ENCODE results near the gene AGR2.
A peak's percentile ranks its signal among the peaks of the same experiment; 100 is the strongest.
"Not testable (repeated sequence)": the region's sequence is repeated elsewhere in the genome, so short reads cannot be mapped to it uniquely, and the experiment has no call there.

Gene AGR2

GRCh38 chr7:16804674-16805439, at the start of gene AGR2:
TSS of gene AGR2 (minus strand) at chr7:16804999. CDS start at chr7:16801796, 3,203 bp downstream.
- Histone ChIP-seq H3K4me3 (ENCODE audit: low read length in 2 of 2) (peak within 1 kb of the TSS; percentile 78 to 84), H3K27ac (ENCODE audit: low read depth in 2 of 2, low read length in 2 of 2) (peak within 1 kb of the TSS; percentile 81), H3K27me3 (ENCODE audit: control insufficient read depth in 2 of 2, insufficient read depth in 2 of 2, low read length in 2 of 2) (no peaks in the 10 kb centered on the region), H3K4me1 (ENCODE audit: control insufficient read depth in 2 of 2, insufficient read depth in 2 of 2, low read length in 2 of 2) (peaks cover 0 to 22% of the 10 kb centered on the region in 2 donors), H3K9ac (ENCODE audit: low read depth in 1 of 2, low read length in 2 of 2) (peak within 1 kb of the TSS; percentile 72 to 77), H3K9me3 (ENCODE audit: control insufficient read depth in 2 of 2, low read length in 2 of 2) (no peaks in the 10 kb centered on the region), H3K36me3 (ENCODE audit: control insufficient read depth in 2 of 2, insufficient read depth in 2 of 2, low read length in 2 of 2) (peaks cover 8 to 10% of the 10 kb centered on the region in 2 donors)

GRCh38 chr7:16853189-16853588, 48.4 kb upstream of the AGR2 start:
- H3K9ac ChIP-seq (ENCODE audit: low read depth in 1 of 2, low read length in 2 of 2); H3K27ac ChIP-seq (ENCODE audit: low read depth in 2 of 2, low read length in 2 of 2); H3K9me3 ChIP-seq (ENCODE audit: control insufficient read depth in 2 of 2, low read length in 2 of 2); H3K27me3 ChIP-seq (ENCODE audit: control insufficient read depth in 2 of 2, insufficient read depth in 2 of 2, low read length in 2 of 2); H3K4me3 ChIP-seq (ENCODE audit: low read length in 2 of 2): not testable (repeated sequence)
- Histone ChIP-seq H3K4me1 (ENCODE audit: control insufficient read depth in 2 of 2, insufficient read depth in 2 of 2, low read length in 2 of 2) (peaks cover 3 to 21% of the 10 kb centered on the region in 2 donors), H3K36me3 (ENCODE audit: control insufficient read depth in 2 of 2, insufficient read depth in 2 of 2, low read length in 2 of 2) (peaks cover 2 to 11% of the 10 kb centered on the region in 2 donors)

GRCh38 chr7:16851829-16852228, 47.0 kb upstream of the AGR2 start:
- Histone ChIP-seq H3K36me3 (ENCODE audit: control insufficient read depth in 2 of 2, insufficient read depth in 2 of 2, low read length in 2 of 2) (peaks cover 0 to 10% of the 10 kb centered on the region in 2 donors), H3K27me3 (ENCODE audit: control insufficient read depth in 2 of 2, insufficient read depth in 2 of 2, low read length in 2 of 2) (no peaks in the 10 kb centered on the region), H3K4me1 (ENCODE audit: control insufficient read depth in 2 of 2, insufficient read depth in 2 of 2, low read length in 2 of 2) (peaks cover 7 to 29% of the 10 kb centered on the region in 2 donors), H3K9me3 (ENCODE audit: control insufficient read depth in 2 of 2, low read length in 2 of 2) (no peaks in the 10 kb centered on the region), H3K9ac (ENCODE audit: low read depth in 1 of 2, low read length in 2 of 2) (no peak overlapping the region), H3K27ac (ENCODE audit: low read depth in 2 of 2, low read length in 2 of 2) (peak overlapping the region in 1 of 2 donors; percentile 72), H3K4me3 (ENCODE audit: low read length in 2 of 2) (peak overlapping the region in 1 of 2 donors; percentile 16)

GRCh38 chr7:16850614-16851466, 46.0 kb upstream of the AGR2 start:
- peaks cover 12 to 38% of the 10 kb centered on the region in 2 donors for H3K4me1 ChIP-seq (ENCODE audit: control insufficient read depth in 2 of 2, insufficient read depth in 2 of 2, low read length in 2 of 2)
- no peaks in the 10 kb centered on the region for H3K9me3 ChIP-seq (ENCODE audit: control insufficient read depth in 2 of 2, low read length in 2 of 2)
- H3K4me3 ChIP-seq (ENCODE audit: low read length in 2 of 2) = no peak overlapping the region
- H3K36me3 ChIP-seq (ENCODE audit: control insufficient read depth in 2 of 2, insufficient read depth in 2 of 2, low read length in 2 of 2) = peaks cover 0 to 6% of the 10 kb centered on the region in 2 donors
- no peaks in the 10 kb centered on the region for H3K27me3 ChIP-seq (ENCODE audit: control insufficient read depth in 2 of 2, insufficient read depth in 2 of 2, low read length in 2 of 2)
- H3K9ac ChIP-seq (ENCODE audit: low read depth in 1 of 2, low read length in 2 of 2) = no peak overlapping the region
- peak overlapping the region in 1 of 2 donors; percentile 3 for H3K27ac ChIP-seq (ENCODE audit: low read depth in 2 of 2, low read length in 2 of 2)

GRCh38 chr7:16849296-16850148, 44.7 kb upstream of the AGR2 start:
- no peak overlapping the region for H3K4me3 ChIP-seq (ENCODE audit: low read length in 2 of 2)
- H3K4me1 ChIP-seq (ENCODE audit: control insufficient read depth in 2 of 2, insufficient read depth in 2 of 2, low read length in 2 of 2) = peaks cover 12 to 38% of the 10 kb centered on the region in 2 donors
- H3K36me3 ChIP-seq (ENCODE audit: control insufficient read depth in 2 of 2, insufficient read depth in 2 of 2, low read length in 2 of 2) = peaks cover 0 to 2% of the 10 kb centered on the region in 2 donors
- H3K9ac ChIP-seq (ENCODE audit: low read depth in 1 of 2, low read length in 2 of 2) = no peak overlapping the region
- H3K9me3 ChIP-seq (ENCODE audit: control insufficient read depth in 2 of 2, low read length in 2 of 2) = no peaks in the 10 kb centered on the region
- H3K27me3 ChIP-seq (ENCODE audit: control insufficient read depth in 2 of 2, insufficient read depth in 2 of 2, low read length in 2 of 2) = no peaks in the 10 kb centered on the region
- no peak overlapping the region for H3K27ac ChIP-seq (ENCODE audit: low read depth in 2 of 2, low read length in 2 of 2)

GRCh38 chr7:16847381-16847860, 42.6 kb upstream of the AGR2 start:
- H3K4me3 ChIP-seq (ENCODE audit: low read length in 2 of 2) = peak overlapping the region in 1 of 2 donors; percentile 56
- H3K36me3 ChIP-seq (ENCODE audit: control insufficient read depth in 2 of 2, insufficient read depth in 2 of 2, low read length in 2 of 2) = no peaks in the 10 kb centered on the region
- peak overlapping the region in 1 of 2 donors; percentile 46 for H3K9ac ChIP-seq (ENCODE audit: low read depth in 1 of 2, low read length in 2 of 2)
- H3K27me3 ChIP-seq (ENCODE audit: control insufficient read depth in 2 of 2, insufficient read depth in 2 of 2, low read length in 2 of 2) = no peaks in the 10 kb centered on the region
- peaks cover 12 to 35% of the 10 kb centered on the region in 2 donors for H3K4me1 ChIP-seq (ENCODE audit: control insufficient read depth in 2 of 2, insufficient read depth in 2 of 2, low read length in 2 of 2)
- H3K9me3 ChIP-seq (ENCODE audit: control insufficient read depth in 2 of 2, low read length in 2 of 2) = no peaks in the 10 kb centered on the region
- H3K27ac ChIP-seq (ENCODE audit: low read depth in 2 of 2, low read length in 2 of 2) = peak overlapping the region; percentile 61 to 79

GRCh38 chr7:16846601-16847165, 41.9 kb upstream of the AGR2 start:
- H3K27ac ChIP-seq (ENCODE audit: low read depth in 2 of 2, low read length in 2 of 2) = peak overlapping the region; percentile 59 to 61
- H3K27me3 ChIP-seq (ENCODE audit: control insufficient read depth in 2 of 2, insufficient read depth in 2 of 2, low read length in 2 of 2) = no peaks in the 10 kb centered on the region
- peak overlapping the region in 1 of 2 donors; percentile 56 for H3K4me3 ChIP-seq (ENCODE audit: low read length in 2 of 2)
- no peaks in the 10 kb centered on the region for H3K9me3 ChIP-seq (ENCODE audit: control insufficient read depth in 2 of 2, low read length in 2 of 2)
- no peak overlapping the region for H3K9ac ChIP-seq (ENCODE audit: low read depth in 1 of 2, low read length in 2 of 2)
- H3K4me1 ChIP-seq (ENCODE audit: control insufficient read depth in 2 of 2, insufficient read depth in 2 of 2, low read length in 2 of 2) = peaks cover 12 to 28% of the 10 kb centered on the region in 2 donors
- no peaks in the 10 kb centered on the region for H3K36me3 ChIP-seq (ENCODE audit: control insufficient read depth in 2 of 2, insufficient read depth in 2 of 2, low read length in 2 of 2)

GRCh38 chr7:16845746-16846145, 40.9 kb upstream of the AGR2 start:
- no peaks in the 10 kb centered on the region for H3K27me3 ChIP-seq (ENCODE audit: control insufficient read depth in 2 of 2, insufficient read depth in 2 of 2, low read length in 2 of 2)
- H3K27ac ChIP-seq (ENCODE audit: low read depth in 2 of 2, low read length in 2 of 2) = no peak overlapping the region
- peaks cover 12 to 26% of the 10 kb centered on the region in 2 donors for H3K4me1 ChIP-seq (ENCODE audit: control insufficient read depth in 2 of 2, insufficient read depth in 2 of 2, low read length in 2 of 2)

GRCh38 chr7:16841681-16842080, 36.9 kb upstream of the AGR2 start:
- no peak overlapping the region for H3K27ac ChIP-seq (ENCODE audit: low read depth in 2 of 2, low read length in 2 of 2)
- no peak overlapping the region for H3K4me3 ChIP-seq (ENCODE audit: low read length in 2 of 2)
- no peaks in the 10 kb centered on the region for H3K9me3 ChIP-seq (ENCODE audit: control insufficient read depth in 2 of 2, low read length in 2 of 2)
- H3K27me3 ChIP-seq (ENCODE audit: control insufficient read depth in 2 of 2, insufficient read depth in 2 of 2, low read length in 2 of 2) = no peaks in the 10 kb centered on the region
- no peaks in the 10 kb centered on the region for H3K36me3 ChIP-seq (ENCODE audit: control insufficient read depth in 2 of 2, insufficient read depth in 2 of 2, low read length in 2 of 2)
- H3K9ac ChIP-seq (ENCODE audit: low read depth in 1 of 2, low read length in 2 of 2) = no peak overlapping the region
- H3K4me1 ChIP-seq (ENCODE audit: control insufficient read depth in 2 of 2, insufficient read depth in 2 of 2, low read length in 2 of 2) = peaks cover 4 to 8% of the 10 kb centered on the region in 2 donors

More at GRCh38 chr7:16845746-16846145, 40.9 kb upstream of the AGR2 start:
- no peaks in the 10 kb centered on the region for H3K36me3 ChIP-seq (ENCODE audit: control insufficient read depth in 2 of 2, insufficient read depth in 2 of 2, low read length in 2 of 2)
- no peaks in the 10 kb centered on the region for H3K9me3 ChIP-seq (ENCODE audit: control insufficient read depth in 2 of 2, low read length in 2 of 2)
- H3K4me3 ChIP-seq (ENCODE audit: low read length in 2 of 2) = no peak overlapping the region
- H3K9ac ChIP-seq (ENCODE audit: low read depth in 1 of 2, low read length in 2 of 2) = no peak overlapping the region
